ENCODE results near the gene PTCRA. TPM values are rescaled to one million over a fixed set of nuclear protein-coding genes. Genes with fewer than 3 reads are reported as not detected.

Gene PTCRA
- total RNA-seq, 2 experiments from 2014 or later: not detected

DNA sequence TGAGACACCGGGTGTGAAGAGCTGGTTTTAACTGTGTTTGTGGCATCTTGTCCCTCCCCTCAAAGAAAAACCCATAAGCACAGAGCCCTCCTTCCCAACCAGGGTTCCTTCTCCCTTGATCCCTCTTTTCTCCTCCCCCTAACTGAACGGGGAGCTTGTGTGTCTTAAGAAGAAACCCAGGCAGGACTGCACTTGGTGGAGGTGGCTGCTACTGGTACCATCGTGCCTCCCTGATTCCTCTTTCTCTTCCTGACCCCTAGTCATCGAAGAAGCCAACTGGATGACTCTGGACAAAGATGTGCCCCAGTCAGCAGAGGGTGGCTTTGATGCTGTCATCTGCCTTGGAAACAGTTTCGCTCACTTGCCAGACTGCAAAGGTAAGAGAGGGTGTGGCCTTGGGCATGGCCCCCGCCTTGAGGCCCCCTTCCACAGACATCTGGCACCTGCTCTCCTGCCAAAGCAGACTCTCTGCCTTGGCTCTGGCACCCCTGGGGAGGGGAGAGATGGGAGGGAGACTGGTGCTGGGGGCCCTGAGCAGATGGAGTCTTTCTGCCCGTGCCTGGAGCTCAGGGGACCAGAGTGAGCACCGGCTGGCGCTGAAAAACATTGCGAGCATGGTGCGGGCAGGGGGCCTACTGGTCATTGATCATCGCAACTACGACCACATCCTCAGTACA, 46.8 kb downstream of the PTCRA start:
- Mint-ChIP-seq H3K27me3 (peaks cover 7% of the 10 kb centered on the region), H3K4me3 (no peak overlapping the region), H3K4me1 (peaks cover 12% of the 10 kb centered on the region), H3K27ac (no peak overlapping the region), H3K36me3 (peaks cover 9% of the 10 kb centered on the region), H3K9me3 (ENCODE audit: low read depth) (no peaks in the 10 kb centered on the region)
- no peak for DNase-seq
- ATAC-seq: no peak
- CTCF ChIA-PET: no interaction called here

- Mint-ChIP-seq H3K36me3 (peaks cover 9% of the 10 kb centered on the region), H3K27me3 (peaks cover 7% of the 10 kb centered on the region)
- no peak for ATAC-seq
These were observed 47.5 kb downstream of the PTCRA start for GRCh38 chr6:42963179-42963854.

DNA sequence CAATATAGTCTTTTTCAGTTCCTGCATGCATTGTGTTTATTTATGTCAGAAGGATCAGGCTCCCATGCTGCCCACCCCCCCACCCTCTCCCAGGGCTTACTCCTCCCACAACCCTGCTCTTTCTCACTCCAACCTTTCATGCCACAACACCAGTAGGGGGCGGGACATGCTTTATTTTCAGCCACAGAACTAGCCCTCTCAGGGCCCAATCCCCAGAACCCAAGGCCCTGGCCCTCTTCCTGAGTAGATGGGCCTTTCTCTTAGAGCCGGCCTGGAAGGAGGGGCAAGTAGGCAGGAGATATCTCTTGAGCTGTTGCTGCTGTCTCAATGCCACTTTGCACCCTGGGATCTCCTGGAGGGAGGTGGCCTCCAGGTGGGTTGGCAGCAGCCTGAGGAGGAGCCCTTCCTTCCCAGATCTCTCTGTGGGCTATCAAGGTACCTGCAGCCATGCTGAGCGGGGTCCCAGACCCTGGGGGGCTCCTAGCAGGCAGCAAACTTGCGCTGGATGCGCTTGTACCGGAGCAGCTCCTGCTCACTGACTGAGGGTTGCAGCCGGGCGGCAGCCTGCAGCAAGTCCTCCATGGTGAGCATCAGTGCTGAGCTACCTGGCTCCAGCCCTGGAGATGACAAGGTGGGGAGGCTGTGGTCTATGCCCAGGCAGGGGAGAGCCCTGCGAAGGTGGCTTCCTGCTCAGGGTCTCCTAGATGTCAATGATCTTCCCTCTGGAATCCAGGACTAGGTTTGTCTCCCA, 48.2 kb downstream of the PTCRA start:
- H3K4me3 Mint-ChIP-seq: no peak overlapping the region
- peaks cover 12% of the 10 kb centered on the region for H3K4me1 Mint-ChIP-seq
- no peak overlapping the region for H3K27ac Mint-ChIP-seq
- DNase-seq: peak; percentile 62
- CTCF ChIA-PET: interaction anchor here (1.2 to 1.5 kb wide), 2 partner anchors 12 to 180 kb away, joined by 3 to 8 read pairs; no protein-coding TSS in a partner anchor
- H3K9me3 Mint-ChIP-seq (ENCODE audit: low read depth): no peaks in the 10 kb centered on the region
- ATAC-seq: peak; percentile 47
- H3K36me3 Mint-ChIP-seq: peaks cover 9% of the 10 kb centered on the region
- H3K27me3 Mint-ChIP-seq: peaks cover 7% of the 10 kb centered on the region

More at GRCh38 chr6:42963179-42963854, 47.5 kb downstream of the PTCRA start:
- H3K4me1 Mint-ChIP-seq: peaks cover 12% of the 10 kb centered on the region
- H3K4me3 Mint-ChIP-seq: no peak overlapping the region
- CTCF ChIA-PET: interaction anchor here (1.2 to 1.5 kb wide), 2 partner anchors 12 to 181 kb away, joined by 3 to 8 read pairs; no protein-coding TSS in a partner anchor
- H3K9me3 Mint-ChIP-seq (ENCODE audit: low read depth): no peaks in the 10 kb centered on the region
- no peak for DNase-seq
- no peak overlapping the region for H3K27ac Mint-ChIP-seq

- CTCF ChIA-PET: interaction anchor here (2.5 kb wide), 1 partner anchor 177 kb away, joined by 8 read pairs; no protein-coding TSS in a partner anchor
- no peak overlapping the region for H3K27ac Mint-ChIP-seq
These were observed 50.7 kb downstream of the PTCRA start for GRCh38 chr6:42966571-42966970.

GRCh38 chr6:42967228-42967627, 51.4 kb downstream of the PTCRA start:
- DNase-seq (no peak), ATAC-seq (no peak)
- CTCF ChIA-PET: interaction anchor here (2.5 kb wide), 1 partner anchor 176 kb away, joined by 8 read pairs; no protein-coding TSS in a partner anchor
- Mint-ChIP-seq H3K4me1 (peaks cover 2% of the 10 kb centered on the region), H3K9me3 (ENCODE audit: low read depth) (no peaks in the 10 kb centered on the region), H3K27me3 (no peaks in the 10 kb centered on the region), H3K4me3 (no peak overlapping the region), H3K36me3 (peaks cover 4% of the 10 kb centered on the region), H3K27ac (no peak overlapping the region)

More at GRCh38 chr6:42966571-42966970, 50.7 kb downstream of the PTCRA start:
- ATAC-seq (no peak), DNase-seq (no peak)
- Mint-ChIP-seq H3K9me3 (ENCODE audit: low read depth) (no peaks in the 10 kb centered on the region), H3K27me3 (no peaks in the 10 kb centered on the region), H3K4me3 (no peak overlapping the region), H3K36me3 (peaks cover 9% of the 10 kb centered on the region), H3K4me1 (peaks cover 2% of the 10 kb centered on the region)

GRCh38 chr6:42968126-42968701, 52.4 kb downstream of the PTCRA start:
- ATAC-seq (no peak), DNase-seq (no peak)
- no peak overlapping the region for H3K27ac Mint-ChIP-seq
- H3K4me3 Mint-ChIP-seq: no peak overlapping the region
- no peaks in the 10 kb centered on the region for H3K27me3 Mint-ChIP-seq
- CTCF ChIA-PET: no interaction called here
- no peaks in the 10 kb centered on the region for H3K9me3 Mint-ChIP-seq (ENCODE audit: low read depth)
- peaks cover 1% of the 10 kb centered on the region for H3K36me3 Mint-ChIP-seq
- peaks cover 2% of the 10 kb centered on the region for H3K4me1 Mint-ChIP-seq

GRCh38 chr6:42968783-42969182, 52.9 kb downstream of the PTCRA start:
- CTCF ChIA-PET: no interaction called here
- Mint-ChIP-seq H3K27ac (no peak overlapping the region), H3K4me3 (no peak overlapping the region), H3K36me3 (peaks cover 2% of the 10 kb centered on the region), H3K4me1 (peaks cover 2% of the 10 kb centered on the region), H3K9me3 (ENCODE audit: low read depth) (no peaks in the 10 kb centered on the region), H3K27me3 (no peaks in the 10 kb centered on the region)
- DNase-seq: no peak
- ATAC-seq: no peak

- no peak for DNase-seq
- no peak overlapping the region for H3K27ac Mint-ChIP-seq
- H3K4me3 Mint-ChIP-seq: no peak overlapping the region
- H3K9me3 Mint-ChIP-seq (ENCODE audit: low read depth): no peaks in the 10 kb centered on the region
- ATAC-seq: no peak
- no peaks in the 10 kb centered on the region for H3K27me3 Mint-ChIP-seq
- H3K4me1 Mint-ChIP-seq: peaks cover 2% of the 10 kb centered on the region
- peaks cover 2% of the 10 kb centered on the region for H3K36me3 Mint-ChIP-seq
- CTCF ChIA-PET: no interaction called here
These were observed 53.6 kb downstream of the PTCRA start for GRCh38 chr6:42969431-42969830.

- H3K4me1 Mint-ChIP-seq: peaks cover 4% of the 10 kb centered on the region
- CTCF ChIA-PET: no interaction called here
These were observed 54.1 kb downstream of the PTCRA start for GRCh38 chr6:42969934-42970333.

GRCh38 chr6:42970871-42971612, 55.2 kb downstream of the PTCRA start:
- Mint-ChIP-seq H3K36me3 (peaks cover 4% of the 10 kb centered on the region), H3K27ac (no peak overlapping the region), H3K4me3 (no peak overlapping the region), H3K9me3 (ENCODE audit: low read depth) (no peaks in the 10 kb centered on the region), H3K27me3 (no peaks in the 10 kb centered on the region), H3K4me1 (peaks cover 9% of the 10 kb centered on the region)
- ATAC-seq (no peak), DNase-seq (no peak)
- CTCF ChIA-PET: interaction anchor here (1.3 kb wide), 1 partner anchor 173 kb away, joined by 3 read pairs; no protein-coding TSS in a partner anchor

More at GRCh38 chr6:42969934-42970333, 54.1 kb downstream of the PTCRA start:
- ATAC-seq: no peak
- H3K4me3 Mint-ChIP-seq: no peak overlapping the region
- H3K27me3 Mint-ChIP-seq: no peaks in the 10 kb centered on the region
- no peak overlapping the region for H3K27ac Mint-ChIP-seq
- no peaks in the 10 kb centered on the region for H3K9me3 Mint-ChIP-seq (ENCODE audit: low read depth)
- H3K36me3 Mint-ChIP-seq: peaks cover 2% of the 10 kb centered on the region
- DNase-seq: no peak

DNA sequence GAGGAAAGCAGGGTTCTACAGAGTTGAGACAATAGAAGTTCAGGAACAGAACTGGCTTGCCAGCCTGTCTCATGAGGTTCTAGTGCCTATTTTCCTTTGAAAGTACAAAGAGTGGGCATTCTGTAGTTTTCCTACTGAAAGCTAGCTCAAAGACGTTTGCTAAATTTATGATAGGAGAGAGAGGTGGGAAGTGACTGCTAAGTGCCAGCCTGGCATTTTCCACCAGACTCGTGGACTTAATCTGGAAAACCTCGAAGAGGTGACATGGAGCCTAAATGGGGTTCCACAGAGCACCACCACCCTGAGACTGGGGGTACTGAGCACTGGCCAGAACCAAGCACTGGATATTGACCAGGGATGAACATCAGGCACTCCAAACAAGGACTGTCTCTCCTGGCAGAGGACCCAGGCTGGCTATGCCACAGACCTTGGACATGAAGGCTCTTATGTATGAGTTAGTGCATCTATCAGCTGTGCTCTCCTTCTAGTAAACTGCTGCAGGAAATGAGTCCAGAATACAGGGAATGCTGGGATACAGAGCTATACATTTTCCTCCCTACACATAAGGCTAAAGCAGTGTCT, 56.0 kb downstream of the PTCRA start:
- no peak overlapping the region for H3K4me3 Mint-ChIP-seq
- H3K4me1 Mint-ChIP-seq: peaks cover 15% of the 10 kb centered on the region
- DNase-seq: no peak
- ATAC-seq: no peak
- no peaks in the 10 kb centered on the region for H3K27me3 Mint-ChIP-seq
- peaks cover 7% of the 10 kb centered on the region for H3K36me3 Mint-ChIP-seq
- H3K27ac Mint-ChIP-seq: no peak overlapping the region
- no peaks in the 10 kb centered on the region for H3K9me3 Mint-ChIP-seq (ENCODE audit: low read depth)
- CTCF ChIA-PET: interaction anchor here (1.3 kb wide), 1 partner anchor 172 kb away, joined by 3 read pairs; no protein-coding TSS in a partner anchor

GRCh38 chr6:42973926-42974325, 58.1 kb downstream of the PTCRA start:
- Mint-ChIP-seq H3K36me3 (peaks cover 15% of the 10 kb centered on the region), H3K4me3 (no peak overlapping the region), H3K27me3 (no peaks in the 10 kb centered on the region), H3K9me3 (ENCODE audit: low read depth) (no peaks in the 10 kb centered on the region), H3K4me1 (peaks cover 24% of the 10 kb centered on the region), H3K27ac (no peak overlapping the region)
- ATAC-seq: no peak
- DNase-seq: no peak
- CTCF ChIA-PET: no interaction called here
